GM12878 (cell line): Measurements from ENCODE around the gene ABCD2. TPM values are rescaled to one million over a fixed set of nuclear protein-coding genes. Genes with fewer than 3 reads are reported as not detected.
A peak's percentile ranks its signal among the peaks of the same experiment; 100 is the strongest.

ENCODE experiments used
- ATF7 ChIP-seq: fragments of 450-650 bp; IDR thresholded peaks from 2 replicates; pipeline ENCODE4 v1.6.1; 2016; ENCODE audit warnings: low read depth, mild to moderate bottlenecking
- BHLHE40 ChIP-seq, 2 experiments: fragments of 450-650 bp in 1 of 2; IDR thresholded peaks; 2 replicates each; pipeline ENCODE4 v1.6.1; 2011 to 2017; ENCODE audit warnings: low read depth in 2 of 2, borderline replicate concordance in 1 of 2, improper control_type of control experiment in 1 of 2, low read length in 1 of 2, mild to moderate bottlenecking in 1 of 2
- BRCA1 ChIP-seq: IDR thresholded peaks from 2 replicates; pipeline ENCODE4 v1.6.1; 2011; ENCODE audit warnings: low read depth, low read length, improper control_type of control experiment
- CHD2 ChIP-seq: IDR thresholded peaks from 2 replicates; pipeline ENCODE4 v1.6.1; 2011; ENCODE audit warnings: low read depth, low read length, improper control_type of control experiment, borderline replicate concordance
- CREM ChIP-seq: IDR thresholded peaks from 2 replicates; pipeline ENCODE4 v1.6.1; 2014; ENCODE audit warnings: antibody characterized with exemption, low read depth
- DPF2 ChIP-seq: fragments of 450-650 bp; IDR thresholded peaks from 2 replicates; pipeline ENCODE4 v1.6.1; 2017; ENCODE audit warnings: mild to moderate bottlenecking
- ETV6 ChIP-seq, 2 experiments: fragments of 450-650 bp in 1 of 2; IDR thresholded peaks in 1 of 2; conservative IDR thresholded peaks in 1 of 2; 2 replicates each; pipeline ENCODE4 v1.6.1; 2014; ENCODE audit warnings: antibody characterized with exemption in 1 of 2, borderline replicate concordance in 1 of 2, low read depth in 1 of 2, mild to moderate bottlenecking in 1 of 2, moderate library complexity in 1 of 2
- IKZF1 ChIP-seq: fragments of 450-650 bp; conservative IDR thresholded peaks from 2 replicates; pipeline ENCODE4 v1.6.1; 2017; ENCODE audit warnings: antibody characterized with exemption, mild to moderate bottlenecking
- IKZF2 ChIP-seq, 2 experiments: fragments of 450-650 bp; IDR thresholded peaks; 2 replicates each; pipeline ENCODE4 v1.6.1; 2017; ENCODE audit warnings: mild to moderate bottlenecking in 2 of 2, moderate library complexity in 2 of 2
- MTA3 ChIP-seq: IDR thresholded peaks from 2 replicates; pipeline ENCODE4 v1.6.1; 2012; ENCODE audit warnings: low read length, inconsistent platforms, borderline replicate concordance
- MYC ChIP-seq: IDR thresholded peaks from 2 replicates; pipeline ENCODE4 v1.6.1; 2011; ENCODE audit warnings: mild to moderate bottlenecking, low read length, moderate library complexity, inconsistent platforms; ENCODE audit not compliant: insufficient read depth, insufficient replicate concordance, insufficient read length, severe bottlenecking
- NBN ChIP-seq: fragments of 450-650 bp; IDR thresholded peaks from 2 replicates; pipeline ENCODE4 v1.6.1; 2016
- NFIC ChIP-seq: IDR thresholded peaks from 2 replicates; pipeline ENCODE4 v1.6.1; 2012; ENCODE audit warnings: low read depth, mild to moderate bottlenecking, inconsistent platforms, low read length, moderate library complexity
- PAX5 ChIP-seq: IDR thresholded peaks from 2 replicates; pipeline ENCODE4 v1.6.1; 2011; ENCODE audit warnings: low read depth, low read length, borderline replicate concordance
- POLR2AphosphoS5 ChIP-seq: IDR thresholded peaks from 2 replicates; pipeline ENCODE4 v1.6.1; 2011; ENCODE audit warnings: mild to moderate bottlenecking, low read length, inconsistent platforms
- RCOR1 ChIP-seq: conservative IDR thresholded peaks from 2 replicates; pipeline ENCODE4 v1.6.1; 2012; ENCODE audit warnings: low read depth, low read length, improper control_type of control experiment
- SMC3 ChIP-seq: IDR thresholded peaks from 2 replicates; pipeline ENCODE4 v1.6.1; 2011; ENCODE audit warnings: low read length, improper control_type of control experiment, borderline replicate concordance
- SPI1 ChIP-seq: IDR thresholded peaks from 2 replicates; pipeline ENCODE4 v1.6.1; 2011; ENCODE audit warnings: low read depth, mild to moderate bottlenecking, low read length, moderate library complexity, borderline replicate concordance; ENCODE audit not compliant: insufficient read depth
- polyA plus RNA-seq, 11 experiments: library from polyadenylated mRNA; depleted of rRNA in 4 of 11; unstranded in 6 of 11; stranded (reverse) in 5 of 11; fragments of >200 nt; fragmentation: Nextera tagmentation in 4 of 11; fragmentation: Illumina TruSeq in 1 of 11; extraction: Ambion mirVana in 4 of 11; extraction: Trizol in 1 of 11; gene quantifications; 1 replicate in 1 of 11; 2 replicates in 10 of 11; pipeline versions ENCODE4 v1.2.1 to v1.2.3, GENCODE V29; 2011 to 2016; ENCODE audit warnings: inconsistent platforms in 2 of 11, missing spikeins in 2 of 11, low read depth in 1 of 11
- total RNA-seq, 4 experiments: library from RNA; depleted of rRNA in 3 of 4; stranded (reverse); fragments of >200 nt in 3 of 4; fragmentation: Illumina TruSeq in 1 of 4; extraction: Trizol in 1 of 4; gene quantifications; 2 replicates each; pipeline versions ENCODE4 v1.2.1 to v1.2.3, GENCODE V29; 2013 to 2021
- TF ChIP-seq, protein P1 (sequence below): IDR thresholded peaks from 2 replicates; pipeline ENCODE4 v1.6.1; 2012; ENCODE audit warnings: low read depth, low read length, improper control_type of control experiment
- TF ChIP-seq, protein P2 (sequence below): IDR thresholded peaks from 2 replicates; pipeline ENCODE4 v1.6.1; 2012; ENCODE audit warnings: low read length, inconsistent platforms
- TF ChIP-seq, protein P3 (sequence below), 3 experiments: IDR thresholded peaks in 2 of 3; conservative IDR thresholded peaks in 1 of 3; 2 replicates each; pipeline ENCODE4 v1.5.1; 2011; ENCODE audit warnings: low read depth in 3 of 3, low read length in 3 of 3, mild to moderate bottlenecking in 3 of 3, control low read depth in 2 of 3, moderate library complexity in 2 of 3, inconsistent platforms in 1 of 3, mixed read lengths in 1 of 3; ENCODE audit not compliant: control insufficient read depth in 2 of 3, insufficient read depth in 1 of 3; ENCODE audit errors: extremely low read depth in 1 of 3
- TF ChIP-seq, protein P4 (sequence below): IDR thresholded peaks from 2 replicates; pipeline ENCODE4 v1.6.1; 2012; ENCODE audit warnings: low read depth, low read length, improper control_type of control experiment
- TF ChIP-seq, protein P5 (sequence below): fragments of 450-650 bp; conservative IDR thresholded peaks from 2 replicates; pipeline ENCODE4 v1.6.1; 2017; ENCODE audit warnings: mild to moderate bottlenecking, moderate library complexity

Gene ABCD2
- total and polyA plus RNA-seq, 10 of the 15 experiments (the other 5 are each of a cell fraction or from before 2014, with no cell fraction given) = 4.4 to 16.2 (median 7.5) TPM

DNA sequence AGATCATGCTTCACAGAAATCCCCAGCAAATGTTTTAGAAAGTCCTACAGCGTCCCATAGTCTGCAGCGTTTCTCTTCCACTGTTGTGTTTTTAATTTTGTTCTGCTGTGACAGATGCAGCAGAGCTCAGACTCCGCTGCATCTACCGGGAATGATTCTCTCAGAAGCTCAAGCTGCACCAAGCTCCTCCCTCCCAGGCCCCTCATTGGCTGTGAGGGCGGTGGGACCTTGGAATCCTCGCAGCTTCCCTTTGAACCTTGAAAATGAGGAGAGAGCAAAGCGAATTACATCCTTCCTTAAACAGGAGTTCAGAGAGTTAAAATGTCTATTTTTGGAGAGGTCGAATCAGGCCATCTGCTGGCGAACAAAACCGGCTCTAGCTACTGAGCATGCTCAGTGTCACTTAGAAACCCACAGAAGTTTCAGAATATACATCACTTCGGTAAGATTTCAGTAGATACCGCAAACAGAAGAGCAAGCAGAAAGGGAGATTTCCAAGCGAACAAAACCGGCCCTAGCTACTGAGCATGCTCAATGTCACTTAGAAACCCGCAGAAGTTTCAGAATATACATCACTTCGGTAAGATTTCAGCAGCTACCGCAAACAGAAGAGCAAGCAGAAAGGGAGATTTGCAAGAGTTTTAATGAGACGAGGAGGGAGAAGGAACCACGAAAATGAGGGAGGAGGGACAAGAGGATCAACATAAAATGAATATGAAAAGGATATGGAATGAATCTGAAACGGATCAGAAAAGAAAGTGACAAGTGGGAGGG lies at the start of gene ABCD2 (continued):
- peak; percentile 9; the same call in 1 of the 2 replicates for TF ChIP-seq DPF2
- peak; percentile 29; the same call in 1 of the 2 replicates for TF ChIP-seq PAX5
- no peak for TF ChIP-seq MYC
- no peak for TF ChIP-seq MTA3
- TF ChIP-seq ATF7 = peak; percentile 94
- no peak for TF ChIP-seq SMC3
- no peak for TF ChIP-seq BRCA1
- TF ChIP-seq POLR2AphosphoS5 = peak; percentile 51
- TF ChIP-seq, protein P1, sequence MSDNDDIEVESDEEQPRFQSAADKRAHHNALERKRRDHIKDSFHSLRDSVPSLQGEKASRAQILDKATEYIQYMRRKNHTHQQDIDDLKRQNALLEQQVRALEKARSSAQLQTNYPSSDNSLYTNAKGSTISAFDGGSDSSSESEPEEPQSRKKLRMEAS = no peak; the same call in 1 of the 2 replicates
- TF ChIP-seq IKZF1 = peak; percentile 80; the same call in 1 of the 2 replicates
- TF ChIP-seq, protein P2, sequence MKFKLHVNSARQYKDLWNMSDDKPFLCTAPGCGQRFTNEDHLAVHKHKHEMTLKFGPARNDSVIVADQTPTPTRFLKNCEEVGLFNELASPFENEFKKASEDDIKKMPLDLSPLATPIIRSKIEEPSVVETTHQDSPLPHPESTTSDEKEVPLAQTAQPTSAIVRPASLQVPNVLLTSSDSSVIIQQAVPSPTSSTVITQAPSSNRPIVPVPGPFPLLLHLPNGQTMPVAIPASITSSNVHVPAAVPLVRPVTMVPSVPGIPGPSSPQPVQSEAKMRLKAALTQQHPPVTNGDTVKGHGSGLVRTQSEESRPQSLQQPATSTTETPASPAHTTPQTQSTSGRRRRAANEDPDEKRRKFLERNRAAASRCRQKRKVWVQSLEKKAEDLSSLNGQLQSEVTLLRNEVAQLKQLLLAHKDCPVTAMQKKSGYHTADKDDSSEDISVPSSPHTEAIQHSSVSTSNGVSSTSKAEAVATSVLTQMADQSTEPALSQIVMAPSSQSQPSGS = peak; percentile 81
- peak; percentile 85 to 88 for TF ChIP-seq IKZF2 (IDR thresholded peaks at IDR 0.05)
- no peak for TF ChIP-seq SPI1
- TF ChIP-seq, protein P3, sequence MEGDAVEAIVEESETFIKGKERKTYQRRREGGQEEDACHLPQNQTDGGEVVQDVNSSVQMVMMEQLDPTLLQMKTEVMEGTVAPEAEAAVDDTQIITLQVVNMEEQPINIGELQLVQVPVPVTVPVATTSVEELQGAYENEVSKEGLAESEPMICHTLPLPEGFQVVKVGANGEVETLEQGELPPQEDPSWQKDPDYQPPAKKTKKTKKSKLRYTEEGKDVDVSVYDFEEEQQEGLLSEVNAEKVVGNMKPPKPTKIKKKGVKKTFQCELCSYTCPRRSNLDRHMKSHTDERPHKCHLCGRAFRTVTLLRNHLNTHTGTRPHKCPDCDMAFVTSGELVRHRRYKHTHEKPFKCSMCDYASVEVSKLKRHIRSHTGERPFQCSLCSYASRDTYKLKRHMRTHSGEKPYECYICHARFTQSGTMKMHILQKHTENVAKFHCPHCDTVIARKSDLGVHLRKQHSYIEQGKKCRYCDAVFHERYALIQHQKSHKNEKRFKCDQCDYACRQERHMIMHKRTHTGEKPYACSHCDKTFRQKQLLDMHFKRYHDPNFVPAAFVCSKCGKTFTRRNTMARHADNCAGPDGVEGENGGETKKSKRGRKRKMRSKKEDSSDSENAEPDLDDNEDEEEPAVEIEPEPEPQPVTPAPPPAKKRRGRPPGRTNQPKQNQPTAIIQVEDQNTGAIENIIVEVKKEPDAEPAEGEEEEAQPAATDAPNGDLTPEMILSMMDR (IDR thresholded peaks at IDR 0.05 in 2 of 3, conservative IDR thresholded peaks at IDR 0.05 in 1 of 3; ENCODE audit: control insufficient read depth in 2 of 3, extremely low read depth in 1 of 3, insufficient read depth in 1 of 3, low read depth in 3 of 3, low read length in 3 of 3) = peak; percentile 3 to 30 (median 21); a peak in 2 of 6 replicates
- TF ChIP-seq ETV6 (conservative IDR thresholded peaks at IDR 0.05 in 1 of 2, IDR thresholded peaks at IDR 0.05 in 1 of 2; ENCODE audit: borderline replicate concordance in 1 of 2, low read depth in 1 of 2) = no peak
- peak; percentile 41; the same call in 1 of the 2 replicates for TF ChIP-seq CREM
- TF ChIP-seq CHD2 = 0 out of 2 replicates have a peak, but pooled peaks have one; percentile 15
- peak; percentile 75 for TF ChIP-seq NFIC
- TF ChIP-seq, protein P4, sequence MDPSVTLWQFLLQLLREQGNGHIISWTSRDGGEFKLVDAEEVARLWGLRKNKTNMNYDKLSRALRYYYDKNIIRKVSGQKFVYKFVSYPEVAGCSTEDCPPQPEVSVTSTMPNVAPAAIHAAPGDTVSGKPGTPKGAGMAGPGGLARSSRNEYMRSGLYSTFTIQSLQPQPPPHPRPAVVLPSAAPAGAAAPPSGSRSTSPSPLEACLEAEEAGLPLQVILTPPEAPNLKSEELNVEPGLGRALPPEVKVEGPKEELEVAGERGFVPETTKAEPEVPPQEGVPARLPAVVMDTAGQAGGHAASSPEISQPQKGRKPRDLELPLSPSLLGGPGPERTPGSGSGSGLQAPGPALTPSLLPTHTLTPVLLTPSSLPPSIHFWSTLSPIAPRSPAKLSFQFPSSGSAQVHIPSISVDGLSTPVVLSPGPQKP = peak; percentile 48; the same call in 1 of the 2 replicates
- TF ChIP-seq, protein P5, sequence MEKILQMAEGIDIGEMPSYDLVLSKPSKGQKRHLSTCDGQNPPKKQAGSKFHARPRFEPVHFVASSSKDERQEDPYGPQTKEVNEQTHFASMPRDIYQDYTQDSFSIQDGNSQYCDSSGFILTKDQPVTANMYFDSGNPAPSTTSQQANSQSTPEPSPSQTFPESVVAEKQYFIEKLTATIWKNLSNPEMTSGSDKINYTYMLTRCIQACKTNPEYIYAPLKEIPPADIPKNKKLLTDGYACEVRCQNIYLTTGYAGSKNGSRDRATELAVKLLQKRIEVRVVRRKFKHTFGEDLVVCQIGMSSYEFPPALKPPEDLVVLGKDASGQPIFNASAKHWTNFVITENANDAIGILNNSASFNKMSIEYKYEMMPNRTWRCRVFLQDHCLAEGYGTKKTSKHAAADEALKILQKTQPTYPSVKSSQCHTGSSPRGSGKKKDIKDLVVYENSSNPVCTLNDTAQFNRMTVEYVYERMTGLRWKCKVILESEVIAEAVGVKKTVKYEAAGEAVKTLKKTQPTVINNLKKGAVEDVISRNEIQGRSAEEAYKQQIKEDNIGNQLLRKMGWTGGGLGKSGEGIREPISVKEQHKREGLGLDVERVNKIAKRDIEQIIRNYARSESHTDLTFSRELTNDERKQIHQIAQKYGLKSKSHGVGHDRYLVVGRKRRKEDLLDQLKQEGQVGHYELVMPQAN = no peak; the same call in none of the 2 replicates
- peak; percentile 92 for TF ChIP-seq NBN
- 0 out of 4 replicates have a peak, but pooled peaks of 1 of the 2 experiments have one; percentile 45 for TF ChIP-seq BHLHE40 (IDR thresholded peaks at IDR 0.05; ENCODE audit: borderline replicate concordance in 1 of 2, low read depth in 2 of 2, low read length in 1 of 2)
- no peak for TF ChIP-seq RCOR1
